ENCODE measurements around the gene POMT2.

Gene POMT2

DNA sequence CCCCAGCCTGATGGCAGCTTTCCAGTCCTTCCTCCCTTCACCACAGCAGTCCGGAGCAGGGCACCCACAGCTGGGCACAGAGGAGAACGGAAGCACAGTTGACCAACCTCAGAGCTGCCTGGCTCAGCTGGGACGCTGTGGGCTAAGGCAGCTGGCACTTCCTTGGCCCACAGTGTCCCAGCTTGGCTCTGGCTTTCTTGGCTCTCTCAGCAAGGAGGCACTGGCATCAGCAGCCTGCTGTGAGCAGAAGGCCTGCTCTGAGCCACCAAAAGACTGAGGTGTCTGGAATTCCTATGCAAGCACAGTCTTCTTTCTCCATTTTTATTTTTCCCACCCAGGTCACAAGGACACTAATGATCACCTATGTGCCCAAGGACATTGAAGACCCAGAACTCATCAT is 82.3 kb downstream of the POMT2 start:
- DNase-seq (ENCODE audit: low spot score): no peak

DNA sequence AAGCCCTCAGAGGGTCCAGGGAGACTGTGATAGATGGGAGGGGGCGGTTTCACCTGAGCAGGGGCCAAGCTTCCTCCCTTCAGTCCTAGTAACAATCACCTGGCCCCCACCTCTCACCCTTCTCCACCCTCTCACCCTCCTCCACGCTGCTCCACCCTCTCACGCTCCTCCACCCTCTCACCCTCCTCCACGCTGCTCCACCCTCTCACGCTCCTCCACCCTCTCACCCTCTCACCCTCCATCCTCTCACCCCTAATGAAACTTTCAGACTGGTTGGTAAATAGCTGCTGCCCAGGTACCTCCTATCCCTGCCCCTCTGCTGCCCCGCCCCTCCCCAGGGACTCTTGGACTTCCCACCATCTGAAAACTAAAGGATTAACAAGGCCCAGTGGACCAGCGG is 83.9 kb downstream of the POMT2 start:
- DNase-seq (ENCODE audit: low spot score): no peak

DNA sequence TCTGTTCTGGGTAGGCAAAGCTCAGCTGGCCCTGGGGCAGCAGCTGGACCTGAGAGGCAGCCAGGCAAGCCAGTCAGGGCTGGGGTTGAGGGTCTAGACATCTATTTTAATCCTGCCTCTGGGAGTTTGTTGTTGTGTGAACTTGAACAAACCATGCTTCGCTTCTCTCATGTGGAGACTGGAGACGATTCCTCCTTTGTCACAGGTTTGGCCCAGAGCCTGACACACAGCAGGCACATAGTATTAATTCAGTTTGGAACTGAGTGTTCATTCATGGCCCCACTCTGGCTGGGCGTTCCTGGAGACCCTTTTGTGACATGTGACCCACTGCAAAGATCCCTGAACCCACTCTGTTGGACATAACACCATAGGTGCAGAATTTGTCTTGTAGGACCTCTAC is 89.0 kb downstream of the POMT2 start:
- no peak for DNase-seq (ENCODE audit: low spot score)

DNA sequence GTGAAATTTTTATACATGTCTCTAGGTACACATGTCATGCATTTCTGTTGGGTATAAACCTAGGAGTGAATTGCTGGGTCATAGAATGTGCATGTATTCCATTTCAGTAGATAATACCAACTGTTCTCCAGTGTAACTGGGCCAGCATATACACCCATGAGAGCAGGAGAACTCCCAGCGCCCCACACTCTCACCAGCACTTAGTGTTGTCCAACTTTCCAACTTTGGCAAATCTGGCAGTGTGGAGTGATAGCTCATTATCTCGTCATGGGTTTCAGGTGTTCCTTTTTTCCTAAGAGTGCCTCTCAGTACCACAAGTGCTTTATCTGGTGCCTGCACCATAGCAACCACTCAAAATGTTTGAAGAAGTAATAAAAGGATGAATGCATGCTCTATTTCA is 89.8 kb downstream of the POMT2 start:
- DNase-seq (ENCODE audit: low spot score): no peak

DNA sequence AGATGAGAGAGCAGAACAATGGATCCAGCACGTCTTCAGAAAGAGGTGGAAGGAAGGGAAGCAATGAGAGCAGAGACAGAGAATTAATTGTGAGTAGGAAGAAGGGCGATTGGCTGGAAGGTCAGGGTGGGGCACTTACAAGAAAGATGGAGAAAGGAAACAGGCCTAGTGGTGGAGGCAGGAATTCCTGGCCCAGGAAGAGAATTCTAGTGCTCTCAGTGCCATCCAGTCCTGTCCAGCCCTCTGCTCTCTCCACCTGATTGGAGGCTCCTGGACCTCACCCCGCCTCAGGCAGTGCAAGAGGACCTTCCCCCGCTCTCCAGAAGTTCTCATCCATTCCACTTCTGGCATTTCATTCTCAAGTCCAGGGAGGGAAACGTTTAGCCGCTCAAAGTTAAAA is 92.6 kb downstream of the POMT2 start:
- DNase-seq (ENCODE audit: low spot score): no peak

DNA sequence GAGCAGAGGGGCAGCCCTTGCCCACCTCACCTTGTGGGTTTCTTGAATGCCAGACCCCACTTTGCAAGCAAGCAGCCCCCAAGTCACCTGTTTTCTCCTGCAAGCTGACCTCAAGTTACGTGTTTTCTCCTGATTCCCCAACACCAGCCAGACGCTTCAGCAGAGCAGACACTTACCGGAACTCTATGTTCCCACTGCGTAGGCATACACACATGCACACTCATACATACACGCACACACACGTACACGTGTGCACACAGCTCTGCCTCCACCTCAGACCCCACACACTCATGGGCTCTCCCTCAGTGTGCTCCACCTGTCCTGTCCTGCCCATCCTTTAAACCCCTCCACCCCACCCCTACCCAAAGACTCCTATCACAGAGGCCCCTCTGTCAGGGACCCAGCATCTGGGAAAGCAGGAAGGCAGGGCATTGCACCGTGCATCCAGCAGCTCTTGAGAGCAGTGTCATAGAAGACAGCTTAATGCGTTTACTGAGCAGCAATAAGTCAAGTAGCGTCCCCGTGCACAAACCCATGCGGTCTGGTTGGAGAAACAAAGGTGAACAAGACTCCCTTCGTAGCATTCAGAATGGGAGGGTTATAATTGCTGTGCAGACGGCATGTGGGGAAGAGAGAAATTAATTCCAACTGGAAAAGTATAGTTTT is 94.7 kb downstream of the POMT2 start:
- no peak for DNase-seq (ENCODE audit: low spot score)

DNA sequence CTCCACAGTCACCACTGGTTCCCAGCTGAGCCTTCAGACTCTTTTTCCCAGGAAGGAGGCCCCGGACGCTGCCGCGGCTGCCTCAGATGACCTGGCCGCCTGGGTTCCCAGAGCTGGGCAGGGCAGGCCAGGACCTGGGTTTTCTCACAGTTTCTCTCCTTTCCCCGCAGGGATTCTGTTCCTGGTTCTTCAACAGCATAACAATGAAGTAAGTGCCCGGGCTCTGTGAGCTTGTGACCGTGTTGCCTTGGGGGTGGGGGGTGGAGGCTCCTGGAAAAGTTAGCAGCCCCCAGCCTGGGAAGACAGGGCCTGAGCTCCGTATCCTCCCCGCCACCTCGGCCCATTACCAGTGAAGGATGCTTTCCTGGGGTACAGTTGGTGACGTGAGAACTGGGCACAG is 95.4 kb downstream of the POMT2 start:
- DNase-seq (ENCODE audit: low spot score): no peak

Data from COLO829 (cell line).